HS-27A (cell line): ENCODE measurements around the gene RNF112.
"Not testable (repeated sequence)": the region's sequence is repeated elsewhere in the genome, so short reads cannot be mapped to it uniquely, and the experiment has no call there.

Experiments
- DNase-seq: peaks from one replicate; pipeline ENCODE4 v3.0.0-alpha.2; 2012; ENCODE audit warnings: low read depth, missing footprints

The RNF112 gene

DNA sequence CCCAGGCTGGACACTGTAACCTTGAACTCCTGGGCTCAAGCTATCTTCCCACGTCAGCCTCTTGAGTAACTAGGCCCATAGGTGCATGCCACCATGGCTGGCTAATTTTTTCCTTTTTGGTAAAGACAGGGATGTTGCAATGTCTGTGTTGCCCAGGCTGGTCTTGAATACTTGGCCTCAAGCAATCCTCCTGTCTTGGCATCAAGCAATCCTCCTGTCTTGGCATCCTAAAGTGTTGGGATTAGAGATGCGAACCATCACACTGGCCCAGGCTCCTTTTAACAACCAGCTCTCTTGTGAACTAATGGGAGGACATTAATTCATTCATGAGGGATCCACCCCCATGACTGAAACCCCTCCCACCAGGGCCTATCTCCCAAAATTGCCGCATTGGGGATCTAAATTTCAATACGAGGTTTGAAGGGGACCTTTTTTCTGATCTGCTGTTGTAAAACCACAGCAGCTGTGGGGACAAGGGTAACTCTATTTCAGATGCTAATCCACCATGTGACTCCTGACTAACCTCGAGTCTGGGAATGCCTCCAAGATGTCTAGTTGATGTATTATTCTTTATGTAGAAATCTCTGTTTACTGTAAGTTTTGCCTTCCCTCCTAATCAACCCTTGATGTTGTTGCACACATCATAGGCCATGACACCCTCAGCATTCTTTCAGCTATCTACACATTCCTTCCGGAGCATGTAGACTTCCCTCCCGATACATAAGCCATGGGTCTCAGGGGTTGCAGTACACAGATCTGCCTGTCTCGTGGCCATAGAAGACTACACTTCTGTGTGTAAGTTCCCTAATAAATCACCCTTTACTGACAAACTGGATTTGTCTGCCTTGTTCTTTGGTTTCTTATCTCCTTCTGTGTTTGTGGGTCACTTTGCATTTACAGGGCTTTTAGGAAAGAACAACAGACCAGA, 37.6 kb downstream of the RNF112 start:
- DNase-seq = peak; percentile 68

- no peak for DNase-seq
These were observed 38.6 kb downstream of the RNF112 start for GRCh38 chr17:19449656-19450055.

DNA sequence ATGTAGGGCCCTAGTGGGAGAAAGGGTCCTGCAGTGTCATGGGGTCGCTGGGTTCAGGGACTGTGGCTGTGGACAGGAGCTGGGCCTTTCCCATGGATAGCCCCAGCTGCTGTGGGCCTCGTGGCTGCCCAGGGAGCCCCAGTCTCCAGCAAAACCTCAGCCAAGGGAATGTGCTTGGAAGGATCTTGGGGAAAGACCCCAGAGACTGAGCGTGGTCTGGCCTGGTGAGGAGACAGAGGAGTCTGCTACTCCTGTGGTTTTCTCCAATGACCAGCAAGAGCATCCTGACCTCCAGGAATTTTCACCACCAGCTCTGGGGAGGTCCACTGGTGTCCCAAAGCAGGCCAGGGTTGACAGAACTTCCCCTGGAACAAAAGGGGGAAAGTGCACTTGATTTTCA, 42.3 kb downstream of the RNF112 start:
- DNase-seq = no peak

DNA sequence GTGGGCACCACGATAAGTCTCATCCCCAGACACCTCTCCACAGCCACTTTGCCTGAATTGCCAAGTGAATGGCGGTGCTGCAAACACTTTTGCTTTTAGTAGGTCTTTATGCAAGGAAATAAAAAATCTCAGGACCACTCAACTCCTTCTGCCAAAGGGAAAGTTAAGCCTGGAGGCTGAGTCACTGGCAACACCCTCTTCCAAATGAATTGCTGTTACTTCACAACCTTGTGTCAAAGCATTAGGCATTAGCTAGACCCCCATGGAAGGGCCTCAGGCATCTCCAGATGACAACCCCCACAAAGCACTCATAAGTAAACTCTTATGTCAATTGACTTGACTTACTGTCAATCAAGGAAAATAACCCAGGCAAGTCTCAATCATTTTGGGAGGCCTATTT, 43.0 kb downstream of the RNF112 start:
- DNase-seq = no peak

- no peak for DNase-seq
These were observed 45.2 kb downstream of the RNF112 start for GRCh38 chr17:19456016-19456927.

DNA sequence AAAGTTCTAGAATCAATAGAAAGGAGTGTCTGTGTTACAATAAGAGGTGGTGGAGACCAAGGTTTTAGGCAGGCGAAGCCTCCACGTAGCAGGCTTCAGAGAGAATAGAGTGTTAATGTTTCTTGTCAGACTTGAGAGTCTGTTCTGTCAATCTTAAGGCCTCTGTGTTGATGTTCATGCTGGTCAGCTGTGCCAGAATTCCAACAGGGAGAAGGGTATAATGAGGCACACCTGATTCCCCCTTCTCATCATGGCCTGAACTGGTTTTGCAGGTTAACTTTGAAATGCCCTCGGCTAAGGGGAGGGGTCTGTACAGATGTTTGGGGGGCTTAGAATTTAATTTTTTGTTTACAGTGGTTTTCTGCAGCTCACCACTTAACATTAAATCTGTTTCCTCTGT, 46.0 kb downstream of the RNF112 start:
- DNase-seq = no peak

DNA sequence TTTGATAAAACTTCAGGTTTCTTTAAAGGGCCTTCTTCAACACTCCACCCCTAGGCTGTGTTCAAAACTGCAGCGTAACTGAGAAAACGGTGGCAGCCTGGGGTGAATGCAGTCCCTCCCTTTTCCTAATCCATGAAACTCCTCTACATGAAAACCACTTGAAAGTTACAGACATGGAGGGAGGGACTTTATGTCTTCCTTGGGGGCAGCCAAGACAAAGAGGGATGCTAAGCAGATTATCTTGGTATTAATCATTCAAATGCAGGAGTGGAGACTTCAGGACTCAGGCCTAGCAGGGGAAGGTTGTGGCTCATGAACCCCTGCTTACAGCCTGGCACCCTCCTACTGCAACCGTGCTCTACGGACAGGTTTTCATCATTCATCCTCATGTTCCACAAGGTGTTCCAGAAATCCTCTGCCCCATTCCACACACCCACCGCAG, 46.8 kb downstream of the RNF112 start:
- no peak for DNase-seq

GRCh38 chr17:19458481-19458880, 47.4 kb downstream of the RNF112 start:
- DNase-seq = not testable (repeated sequence)

GRCh38 chr17:19459018-19459655, 48.1 kb downstream of the RNF112 start:
- not testable (repeated sequence) for DNase-seq

DNA sequence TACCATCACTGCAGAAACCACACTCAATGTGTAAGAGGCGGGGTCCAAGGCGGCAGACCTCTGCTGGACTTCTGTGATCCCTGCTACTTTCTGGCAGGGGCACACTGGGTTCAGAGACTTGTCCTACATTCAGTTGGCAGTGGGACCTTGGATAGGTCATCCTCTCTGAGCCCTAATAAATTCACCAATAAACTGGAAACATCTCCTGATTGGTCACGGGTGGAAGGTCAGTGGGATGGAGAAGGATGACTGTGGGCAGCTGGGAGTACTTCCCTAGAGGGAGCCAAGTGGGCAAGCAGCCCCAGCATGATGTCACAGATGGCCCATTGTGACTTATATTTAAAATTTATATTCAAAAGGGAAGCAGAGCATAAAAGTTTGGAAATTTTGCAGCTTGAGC, 49.7 kb downstream of the RNF112 start:
- DNase-seq = no peak

DNA sequence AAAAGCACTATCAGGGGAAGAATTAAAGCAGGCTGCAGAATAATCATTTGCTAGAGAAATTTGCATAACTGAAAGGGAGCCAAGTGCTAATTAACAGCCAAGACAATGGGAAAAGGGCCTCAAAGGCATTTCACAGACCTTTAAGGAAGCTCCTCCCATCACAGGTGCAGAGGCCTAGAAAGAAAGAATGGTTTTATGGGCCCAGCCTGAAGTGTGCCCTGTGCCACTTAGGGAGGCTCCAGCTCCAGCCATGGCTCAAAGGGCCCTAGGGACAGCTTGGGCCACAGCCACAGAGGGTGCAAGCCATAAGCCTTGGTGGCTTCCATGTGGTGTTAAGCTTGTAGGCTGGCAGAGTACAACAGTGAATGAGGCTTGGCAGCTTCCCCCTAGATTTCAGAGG, 50.1 kb downstream of the RNF112 start:
- DNase-seq = no peak

DNA sequence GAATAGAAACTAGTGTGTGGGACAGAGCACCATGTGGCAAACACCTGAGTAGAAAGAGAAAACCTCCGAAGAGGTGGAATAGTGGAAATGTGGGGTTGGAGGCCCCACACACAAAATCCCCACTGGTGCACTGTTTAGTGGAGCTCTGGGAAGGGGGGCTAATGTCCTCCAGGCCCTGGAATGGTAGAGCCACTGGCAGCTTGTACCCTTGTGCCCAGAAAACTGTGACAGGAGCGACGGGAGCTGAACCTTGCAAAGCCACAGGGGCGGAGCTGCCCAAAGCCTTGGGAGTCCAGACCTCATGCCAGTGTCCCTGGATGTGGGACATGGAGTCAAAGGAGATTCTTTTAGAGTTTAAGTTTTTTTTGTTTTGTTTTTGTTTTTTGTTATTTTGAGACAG, 50.6 kb downstream of the RNF112 start:
- no peak for DNase-seq

- not testable (repeated sequence) for DNase-seq
These were observed 51.5 kb downstream of the RNF112 start for GRCh38 chr17:19462456-19463035.

GRCh38 chr17:19464031-19465026, 53.3 kb downstream of the RNF112 start:
- no peak for DNase-seq
